ENCODE measurements around the gene TTC33. TPM values are rescaled to one million over a fixed set of nuclear protein-coding genes. Genes with fewer than 3 reads are reported as not detected.

TTC33 gene
- total and polyA plus RNA-seq, 2 of the 4 experiments (the other 2 are of a cell fraction) = 3.1 to 8.1 TPM

DNA sequence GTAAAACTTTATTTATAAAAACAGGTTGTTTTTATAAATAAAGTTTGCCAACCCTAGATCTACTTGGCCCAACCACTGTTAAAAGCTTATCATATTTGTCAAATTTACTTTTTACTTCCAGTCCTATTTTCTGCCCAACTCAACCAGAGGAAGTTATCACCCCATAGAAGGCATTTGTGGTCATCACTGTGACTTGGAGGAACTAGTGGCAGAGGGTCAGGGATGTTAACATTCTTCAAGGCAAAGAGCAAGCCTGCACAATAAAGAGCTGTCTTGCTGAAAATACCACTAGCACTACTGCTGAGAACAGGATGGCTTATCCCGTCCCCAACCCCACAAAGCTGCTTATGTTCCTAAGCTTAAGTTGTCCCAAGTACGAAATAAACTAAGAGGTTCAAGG is 22.3 kb downstream of the TTC33 start:
- H3K4me2 ChIP-seq (ENCODE audit: low read depth, low read length) = no peak overlapping the region
- no peak overlapping the region for H3K56ac ChIP-seq (ENCODE audit: extremely low read depth, insufficient read depth, low read length)
- ATAC-seq (ENCODE audit: low read depth) (no peak), DNase-seq (no peak)
- H3K23ac ChIP-seq (ENCODE audit: low read depth, low read length) = peak overlapping the region; percentile 71; the same call in 1 of the 2 replicates
- H3K27me3 ChIP-seq (ENCODE audit: control insufficient read depth, insufficient read depth, low read length) = no peaks in the 10 kb centered on the region
- ChIA-PET POLR2A (ENCODE audit: unreplicated experiment) (no interaction called here), CTCF (interaction anchor here (1.8 kb wide), 1 partner anchor 8 kb away, joined by 4 read pairs; no protein-coding TSS in a partner anchor)
- H3K9me1 ChIP-seq (ENCODE audit: insufficient read depth, low read length) = peaks cover 14% of the 10 kb centered on the region
- peak overlapping the region; percentile 88; the same call in 1 of the 2 replicates for H2BK20ac ChIP-seq (ENCODE audit: low read depth, low read length)
- peak overlapping the region in 1 of 2 experiments; percentile 74; a peak in 1 of 4 replicates for H4K8ac ChIP-seq (ENCODE audit: low read depth in 2 of 2, low read length in 2 of 2)
- H3K79me1 ChIP-seq (ENCODE audit: low read depth in 1 of 2, low read length in 2 of 2) = peaks cover 13 to 37% of the 10 kb centered on the region in 2 experiments
- peak overlapping the region; percentile 92 for H3K14ac ChIP-seq (replicated peaks; ENCODE audit: low read depth, low read length)
- H3K18ac ChIP-seq (ENCODE audit: low read depth, low read length) = no peak overlapping the region; the same call in 1 of the 2 replicates
- H3K27ac ChIP-seq (ENCODE audit: insufficient read depth, low read length) = no peak overlapping the region
- dilution Hi-C loops (cut with HindIII; ENCODE audit: low sequenced_read_pairs, unreplicated experiment) = no loop called here
- in situ Hi-C loops (cut with MboI; ENCODE audit: low sequenced_read_pairs) = loop anchor here (10.0 kb wide), 1 partner anchor 1149 kb away; no protein-coding TSS in a partner anchor
- no CpG with 5 or more reads among the region's 2 CpGs for whole genome bisulfite sequencing, 2 experiments (ENCODE audit: extremely low coverage in 2 of 2, insufficient read length in 1 of 2)
- H2AFZ ChIP-seq (replicated peaks; ENCODE audit: low read length, poor library complexity) = no peak overlapping the region
- TF ChIP-seq POLR2A (IDR thresholded peaks at IDR 0.05; ENCODE audit: low read depth, low read length) (no peak), BHLHE40 (IDR thresholded peaks at IDR 0.05; ENCODE audit: low read depth, low read length) (no peak), RAD21 (IDR thresholded peaks at IDR 0.05; ENCODE audit: low read length) (no peak), MAZ (IDR thresholded peaks at IDR 0.05; ENCODE audit: borderline replicate concordance, low read depth, low read length) (no peak), FOS (IDR thresholded peaks at IDR 0.05; ENCODE audit: low read depth, low read length) (no peak), MXI1 (IDR thresholded peaks at IDR 0.05; ENCODE audit: borderline replicate concordance, low read depth, low read length) (no peak), RCOR1 (IDR thresholded peaks at IDR 0.05; ENCODE audit: insufficient replicate concordance, low read length) (no peak), CHD1 (IDR thresholded peaks at IDR 0.05; ENCODE audit: low read depth, low read length) (no peak), MAFK (IDR thresholded peaks at IDR 0.05; ENCODE audit: low read depth, low read length) (no peak), NFE2L2 (IDR thresholded peaks at IDR 0.05; ENCODE audit: low read depth, low read length) (no peak), SMC3 (IDR thresholded peaks at IDR 0.05; ENCODE audit: low read depth, low read length) (no peak), ELK1 (IDR thresholded peaks at IDR 0.05; ENCODE audit: borderline replicate concordance, low read depth, low read length) (no peak), CEBPB (IDR thresholded peaks at IDR 0.05; ENCODE audit: low read depth, low read length) (no peak), RFX5 (IDR thresholded peaks at IDR 0.05; ENCODE audit: low read depth, low read length) (no peak)
- TF ChIP-seq, protein P1, sequence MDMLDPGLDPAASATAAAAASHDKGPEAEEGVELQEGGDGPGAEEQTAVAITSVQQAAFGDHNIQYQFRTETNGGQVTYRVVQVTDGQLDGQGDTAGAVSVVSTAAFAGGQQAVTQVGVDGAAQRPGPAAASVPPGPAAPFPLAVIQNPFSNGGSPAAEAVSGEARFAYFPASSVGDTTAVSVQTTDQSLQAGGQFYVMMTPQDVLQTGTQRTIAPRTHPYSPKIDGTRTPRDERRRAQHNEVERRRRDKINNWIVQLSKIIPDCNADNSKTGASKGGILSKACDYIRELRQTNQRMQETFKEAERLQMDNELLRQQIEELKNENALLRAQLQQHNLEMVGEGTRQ (IDR thresholded peaks at IDR 0.05; ENCODE audit: low read depth, low read length) = no peak
- TF ChIP-seq, protein P2, sequence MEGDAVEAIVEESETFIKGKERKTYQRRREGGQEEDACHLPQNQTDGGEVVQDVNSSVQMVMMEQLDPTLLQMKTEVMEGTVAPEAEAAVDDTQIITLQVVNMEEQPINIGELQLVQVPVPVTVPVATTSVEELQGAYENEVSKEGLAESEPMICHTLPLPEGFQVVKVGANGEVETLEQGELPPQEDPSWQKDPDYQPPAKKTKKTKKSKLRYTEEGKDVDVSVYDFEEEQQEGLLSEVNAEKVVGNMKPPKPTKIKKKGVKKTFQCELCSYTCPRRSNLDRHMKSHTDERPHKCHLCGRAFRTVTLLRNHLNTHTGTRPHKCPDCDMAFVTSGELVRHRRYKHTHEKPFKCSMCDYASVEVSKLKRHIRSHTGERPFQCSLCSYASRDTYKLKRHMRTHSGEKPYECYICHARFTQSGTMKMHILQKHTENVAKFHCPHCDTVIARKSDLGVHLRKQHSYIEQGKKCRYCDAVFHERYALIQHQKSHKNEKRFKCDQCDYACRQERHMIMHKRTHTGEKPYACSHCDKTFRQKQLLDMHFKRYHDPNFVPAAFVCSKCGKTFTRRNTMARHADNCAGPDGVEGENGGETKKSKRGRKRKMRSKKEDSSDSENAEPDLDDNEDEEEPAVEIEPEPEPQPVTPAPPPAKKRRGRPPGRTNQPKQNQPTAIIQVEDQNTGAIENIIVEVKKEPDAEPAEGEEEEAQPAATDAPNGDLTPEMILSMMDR (conservative IDR thresholded peaks at IDR 0.05; ENCODE audit: low read depth, low read length) = no peak
- H3K36me3 ChIP-seq (ENCODE audit: control insufficient read depth, insufficient read depth, low read length) = no peaks in the 10 kb centered on the region
- H3K9ac ChIP-seq (ENCODE audit: low read depth, low read length) = no peak overlapping the region
- intact Hi-C loops (cut with micrococcal nuclease) = no loop called here
- H4K91ac ChIP-seq (ENCODE audit: insufficient read depth, low read depth, low read length) = peak overlapping the region; percentile 30
- no peak overlapping the region for H2AK9ac ChIP-seq (replicated peaks; ENCODE audit: low read depth, low read length, poor library complexity)
- H4K20me1 ChIP-seq (ENCODE audit: insufficient read depth, low read length) = no peaks in the 10 kb centered on the region
- peak overlapping the region; percentile 76; the same call in 1 of the 3 replicates for H2BK15ac ChIP-seq (ENCODE audit: low read depth, low read length)
- BruUV-seq (replicated peaks) = no TSS peak
- H4K5ac ChIP-seq (ENCODE audit: low read depth, low read length) = no peak overlapping the region
- H2BK5ac ChIP-seq (ENCODE audit: low read depth, low read length, poor library complexity, severe bottlenecking) = peak overlapping the region; percentile 32
- no peak overlapping the region for H3K4me3 ChIP-seq (ENCODE audit: insufficient read depth, low read depth, low read length)
- no peaks in the 10 kb centered on the region for H3K9me3 ChIP-seq (ENCODE audit: control insufficient read depth, insufficient read depth, low read length)
- peaks cover 14% of the 10 kb centered on the region for H3K4me1 ChIP-seq (ENCODE audit: control insufficient read depth, insufficient read depth, low read length)
- H2AK5ac ChIP-seq (ENCODE audit: low read depth, low read length) = peak overlapping the region; percentile 63
- H2BK120ac ChIP-seq (ENCODE audit: low read depth, low read length) = peak overlapping the region; percentile 81; the same call in 1 of the 2 replicates
- peak overlapping the region; percentile 28; the same call in 1 of the 2 replicates for H3K4ac ChIP-seq (ENCODE audit: low read depth, low read length)

Data from IMR-90 (cell line).